GM10248 (cell line): ENCODE results near the gene DPYD.

Experiments
- CTCF ChIA-PET: fragments of 300-600 bp; sonication (Branson Sonifier 250); formaldehyde crosslinking; extraction: SDS; loops from one replicate; lab custom pipeline; 2021; ENCODE audit warnings: antibody characterized with exemption; lab: Yijun Ruan, JAX
- POLR2A ChIA-PET: fragments of 350-650 bp; sonication (Branson Sonifier 250); formaldehyde crosslinking; extraction: SDS; loops from one replicate; lab custom pipeline; 2020; ENCODE audit warnings: antibody characterized with exemption; lab: Yijun Ruan, JAX
- DNase-seq: peaks from one replicate; pipeline ENCODE4 v3.0.0; 2012; ENCODE audit errors: extremely low spot score
- TF ChIP-seq, protein P1 (sequence below): IDR thresholded peaks from 2 replicates; pipeline ENCODE4 v1.5.1; 2012; ENCODE audit warnings: mild to moderate bottlenecking, low read depth; ENCODE audit errors: extremely low read depth, missing control alignments, control extremely low read depth

Gene DPYD

DNA sequence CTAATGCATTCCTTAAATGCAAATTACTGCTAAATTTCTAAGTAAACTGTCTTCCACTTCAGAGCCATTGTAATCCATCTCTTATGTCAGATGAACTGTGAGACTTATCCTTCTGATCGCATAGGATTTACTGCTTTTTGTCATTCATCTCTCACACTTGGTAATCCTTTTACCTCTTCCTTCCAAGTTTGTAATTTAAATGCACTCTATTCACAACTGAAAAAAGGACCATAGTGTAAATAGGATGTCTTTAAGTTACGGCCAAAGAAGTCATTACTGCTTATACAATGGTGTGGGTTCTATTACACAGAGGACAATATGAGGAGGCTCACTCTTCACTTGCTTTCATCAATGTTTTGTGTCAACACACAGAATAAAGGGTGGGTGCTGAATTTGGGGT is 806.0 kb downstream of the DPYD start:
- CTCF ChIA-PET: no interaction called here
- no peak for DNase-seq
- TF ChIP-seq, protein P1, sequence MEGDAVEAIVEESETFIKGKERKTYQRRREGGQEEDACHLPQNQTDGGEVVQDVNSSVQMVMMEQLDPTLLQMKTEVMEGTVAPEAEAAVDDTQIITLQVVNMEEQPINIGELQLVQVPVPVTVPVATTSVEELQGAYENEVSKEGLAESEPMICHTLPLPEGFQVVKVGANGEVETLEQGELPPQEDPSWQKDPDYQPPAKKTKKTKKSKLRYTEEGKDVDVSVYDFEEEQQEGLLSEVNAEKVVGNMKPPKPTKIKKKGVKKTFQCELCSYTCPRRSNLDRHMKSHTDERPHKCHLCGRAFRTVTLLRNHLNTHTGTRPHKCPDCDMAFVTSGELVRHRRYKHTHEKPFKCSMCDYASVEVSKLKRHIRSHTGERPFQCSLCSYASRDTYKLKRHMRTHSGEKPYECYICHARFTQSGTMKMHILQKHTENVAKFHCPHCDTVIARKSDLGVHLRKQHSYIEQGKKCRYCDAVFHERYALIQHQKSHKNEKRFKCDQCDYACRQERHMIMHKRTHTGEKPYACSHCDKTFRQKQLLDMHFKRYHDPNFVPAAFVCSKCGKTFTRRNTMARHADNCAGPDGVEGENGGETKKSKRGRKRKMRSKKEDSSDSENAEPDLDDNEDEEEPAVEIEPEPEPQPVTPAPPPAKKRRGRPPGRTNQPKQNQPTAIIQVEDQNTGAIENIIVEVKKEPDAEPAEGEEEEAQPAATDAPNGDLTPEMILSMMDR: no peak
- POLR2A ChIA-PET: no interaction called here

DNA sequence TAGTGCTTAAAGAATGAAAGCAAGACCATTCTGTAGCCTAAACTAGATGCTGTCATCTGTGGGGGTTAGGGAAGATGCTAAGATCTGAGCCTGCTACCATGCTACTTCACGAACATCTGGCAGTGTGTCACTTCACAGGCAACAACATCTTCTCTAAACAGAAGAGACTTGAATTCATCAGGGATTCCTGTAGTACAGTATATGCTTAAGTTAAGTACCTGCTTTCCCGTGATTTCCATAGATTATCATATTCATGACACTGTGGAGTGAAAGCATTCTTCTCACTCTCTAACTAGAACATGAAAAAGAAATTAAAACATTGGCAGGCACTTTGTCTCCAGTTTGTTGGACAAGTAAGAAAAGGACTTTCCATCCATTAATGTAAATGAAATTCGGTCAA is 808.4 kb downstream of the DPYD start:
- POLR2A ChIA-PET: no interaction called here
- CTCF ChIA-PET: no interaction called here
- no peak for DNase-seq
- TF ChIP-seq, protein P1: no peak

DNA sequence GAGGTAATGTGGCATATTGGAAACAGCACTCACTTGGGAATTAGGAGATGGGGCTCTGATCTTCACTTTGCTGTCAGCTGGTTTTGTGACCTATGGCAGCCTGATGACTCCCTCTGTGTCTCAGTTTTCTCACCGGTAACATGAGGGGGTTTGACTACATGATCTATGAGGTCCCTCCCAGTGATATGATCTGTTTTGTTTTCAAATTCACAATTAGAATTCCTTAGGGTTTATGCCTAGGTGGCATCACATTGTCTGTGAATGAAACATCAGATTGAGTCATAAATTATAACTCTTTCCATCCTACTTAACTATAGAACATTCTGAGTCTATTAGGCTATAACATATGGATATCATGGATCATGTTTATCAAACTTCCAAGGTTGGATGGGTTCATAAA is 812.7 kb downstream of the DPYD start:
- POLR2A ChIA-PET: no interaction called here

DNA sequence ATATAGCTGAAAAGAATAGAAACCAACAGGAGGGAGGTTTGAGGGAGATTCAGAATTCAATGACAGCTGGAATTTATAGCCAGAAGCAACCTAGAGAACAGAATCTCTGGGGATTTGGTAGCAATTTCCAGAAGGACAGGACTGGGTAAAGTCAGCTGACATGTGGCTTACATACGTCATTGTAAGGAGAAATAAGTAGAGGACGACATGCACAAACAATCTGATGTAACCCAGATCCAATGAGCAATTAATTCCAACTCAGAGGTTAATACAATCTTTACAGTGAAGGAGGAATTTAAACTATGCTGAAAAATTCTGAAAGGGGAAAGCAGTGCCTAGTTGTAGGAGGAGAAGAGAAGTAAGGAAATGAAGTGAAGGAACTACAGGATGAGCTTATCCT is 815.3 kb downstream of the DPYD start:
- ChIA-PET POLR2A (no interaction called here), CTCF (interaction anchor here (1.1 to 1.4 kb wide), 4 partner anchors 10 to 33 kb away, joined by 3 to 7 read pairs (median 4); no protein-coding TSS in a partner anchor)
- no peak for DNase-seq
- TF ChIP-seq, protein P1: no peak

More for the DNA sequence above, 812.7 kb downstream of the DPYD start:
- CTCF ChIA-PET: interaction anchor here (1.0 to 1.4 kb wide), 3 partner anchors 11 to 174 kb away, joined by 3 to 5 read pairs (median 3); no protein-coding TSS in a partner anchor
- TF ChIP-seq, protein P1: no peak
- no peak for DNase-seq

DNA sequence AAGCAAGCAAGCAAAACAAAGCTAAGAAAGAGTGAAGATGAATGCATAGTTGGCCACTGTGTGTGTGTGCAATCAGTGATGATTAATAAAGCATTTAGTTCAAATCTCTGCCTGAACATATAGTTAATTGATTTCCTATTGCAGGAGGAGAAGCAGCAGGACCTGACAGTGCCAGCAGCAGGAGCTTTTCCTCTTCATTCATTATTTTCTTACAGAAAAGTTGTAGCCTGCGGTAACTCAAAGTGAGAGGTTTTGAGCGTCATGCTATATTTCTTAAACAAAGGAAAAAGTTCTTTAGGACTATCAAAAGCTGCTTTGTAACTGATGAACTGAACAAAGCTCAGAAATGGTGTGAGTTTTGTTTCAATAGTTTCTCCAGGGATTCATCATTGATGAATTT is 819.3 kb downstream of the DPYD start:
- TF ChIP-seq, protein P1: no peak
- ChIA-PET CTCF (interaction anchor here (1.5 kb wide), 1 partner anchor 15 kb away, joined by 4 read pairs; no protein-coding TSS in a partner anchor), POLR2A (no interaction called here)
- DNase-seq: no peak

DNA sequence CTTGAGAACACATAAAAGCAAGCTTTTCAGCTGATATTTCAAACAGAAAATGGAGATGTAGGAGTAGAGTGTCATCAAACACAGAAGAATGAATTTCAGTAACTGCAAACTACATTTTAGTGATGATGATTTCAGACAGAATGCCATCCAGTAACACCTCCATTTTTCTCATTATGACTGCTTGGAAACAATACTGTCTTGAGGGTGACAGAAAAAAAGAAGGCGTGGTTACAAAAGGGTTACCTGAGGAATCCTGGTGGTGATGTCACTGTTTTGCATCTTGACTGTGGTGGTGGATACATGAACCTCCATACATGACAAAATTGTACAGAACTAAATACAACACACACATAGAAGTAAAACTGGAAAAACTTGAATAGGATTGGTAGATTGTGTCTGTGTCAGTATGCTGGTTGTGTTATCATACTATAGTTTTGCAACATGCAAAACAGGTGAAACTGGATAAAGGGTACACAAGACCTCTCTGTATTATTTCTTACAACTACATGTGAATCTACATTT is 823.4 kb downstream of the DPYD start:
- no peak for DNase-seq
- CTCF ChIA-PET: no interaction called here
- TF ChIP-seq, protein P1: no peak
- POLR2A ChIA-PET: no interaction called here

DNA sequence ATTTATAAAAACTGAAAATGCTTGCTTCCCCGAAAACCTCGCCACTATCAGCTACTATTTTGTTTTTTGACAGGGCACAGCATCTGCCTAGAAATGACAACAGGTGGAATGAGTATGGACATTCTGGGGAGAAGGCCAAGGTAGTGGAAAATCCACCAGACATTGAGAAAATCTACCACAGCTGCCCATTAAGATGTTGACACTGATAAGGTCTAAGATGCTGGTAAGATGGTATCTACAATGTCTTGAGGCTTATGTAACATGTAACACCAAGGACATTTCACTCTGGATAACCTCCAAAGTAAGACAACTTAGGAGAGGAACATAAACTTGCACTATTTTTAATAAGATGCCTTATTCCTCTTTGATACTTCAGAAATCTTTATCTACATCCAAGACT is 825.1 kb downstream of the DPYD start:
- TF ChIP-seq, protein P1: no peak
- POLR2A ChIA-PET: no interaction called here
- DNase-seq: no peak
- CTCF ChIA-PET: interaction anchor here (1.6 kb wide), 1 partner anchor 10 kb away, joined by 3 read pairs; no protein-coding TSS in a partner anchor
